ENCODE measurements around the gene MED22. TPM values are rescaled to one million over a fixed set of nuclear protein-coding genes. Genes with fewer than 3 reads are reported as not detected.

MED22 gene
- total RNA-seq, 1 donor from 2014 or later: 35.7 TPM

DNA sequence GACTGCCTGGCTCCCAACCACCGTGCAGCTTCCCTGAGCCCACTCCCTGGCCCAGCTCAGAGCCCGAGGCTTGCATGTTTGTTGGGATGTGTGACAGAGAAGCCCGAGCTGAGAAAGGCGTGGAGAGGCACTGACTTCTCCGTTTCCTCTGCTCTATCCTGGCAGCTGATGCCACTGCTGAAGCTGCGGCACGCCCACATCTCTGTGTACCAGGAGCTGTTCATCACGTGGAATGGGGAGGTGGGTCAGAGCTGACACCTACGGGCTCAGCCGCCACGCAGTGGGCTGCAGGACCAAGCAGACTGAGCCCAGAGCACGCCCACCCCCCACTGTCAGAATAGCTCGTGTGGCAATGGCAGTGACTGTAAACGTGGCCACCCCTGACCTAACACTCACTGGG is 37.5 kb upstream of the MED22 start:
- Mint-ChIP-seq H3K9me3 (ENCODE audit: unreplicated experiment) (peaks cover 2% of the 10 kb centered on the region), H3K4me1 (ENCODE audit: low read depth, unreplicated experiment) (no peaks in the 10 kb centered on the region)
- DNase-seq: no peak

DNA sequence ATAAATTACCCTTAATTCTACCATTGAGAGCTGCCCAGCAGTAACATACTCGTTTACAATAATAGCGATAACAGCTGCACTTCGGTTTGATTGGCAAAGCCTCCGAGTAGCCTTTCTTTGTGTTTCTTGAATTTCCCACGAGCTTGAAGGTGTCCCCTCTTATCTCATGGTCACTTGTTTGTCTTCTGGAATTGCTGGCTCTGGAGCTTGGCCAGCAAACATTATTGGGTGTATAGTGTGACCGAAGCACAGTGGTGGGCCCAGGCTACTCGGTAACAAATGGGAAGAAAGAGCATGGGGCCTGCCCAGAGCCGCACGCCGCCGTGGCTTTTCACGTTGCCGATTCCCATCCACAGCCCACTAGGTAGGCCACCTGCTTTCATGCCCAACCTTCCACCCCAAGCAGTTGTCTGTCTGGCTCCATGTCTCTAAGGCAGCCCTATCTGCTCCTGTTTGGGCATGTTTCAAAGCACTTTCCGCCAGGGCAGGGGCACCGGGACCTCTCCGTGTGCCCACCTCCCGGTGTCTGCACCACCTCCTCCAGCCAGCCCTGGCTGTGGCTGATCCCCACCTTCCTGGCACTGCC is 36.9 kb upstream of the MED22 start:
- Mint-ChIP-seq H3K27me3 (ENCODE audit: unreplicated experiment) (peaks cover 2% of the 10 kb centered on the region), H3K4me1 (ENCODE audit: low read depth, unreplicated experiment) (no peaks in the 10 kb centered on the region), H3K27ac (ENCODE audit: unreplicated experiment) (no peak overlapping the region), H3K4me3 (ENCODE audit: unreplicated experiment) (no peak overlapping the region), H3K9me3 (ENCODE audit: unreplicated experiment) (no peaks in the 10 kb centered on the region), H3K36me3 (ENCODE audit: unreplicated experiment) (no peaks in the 10 kb centered on the region)
- TF ChIP-seq, protein P1, sequence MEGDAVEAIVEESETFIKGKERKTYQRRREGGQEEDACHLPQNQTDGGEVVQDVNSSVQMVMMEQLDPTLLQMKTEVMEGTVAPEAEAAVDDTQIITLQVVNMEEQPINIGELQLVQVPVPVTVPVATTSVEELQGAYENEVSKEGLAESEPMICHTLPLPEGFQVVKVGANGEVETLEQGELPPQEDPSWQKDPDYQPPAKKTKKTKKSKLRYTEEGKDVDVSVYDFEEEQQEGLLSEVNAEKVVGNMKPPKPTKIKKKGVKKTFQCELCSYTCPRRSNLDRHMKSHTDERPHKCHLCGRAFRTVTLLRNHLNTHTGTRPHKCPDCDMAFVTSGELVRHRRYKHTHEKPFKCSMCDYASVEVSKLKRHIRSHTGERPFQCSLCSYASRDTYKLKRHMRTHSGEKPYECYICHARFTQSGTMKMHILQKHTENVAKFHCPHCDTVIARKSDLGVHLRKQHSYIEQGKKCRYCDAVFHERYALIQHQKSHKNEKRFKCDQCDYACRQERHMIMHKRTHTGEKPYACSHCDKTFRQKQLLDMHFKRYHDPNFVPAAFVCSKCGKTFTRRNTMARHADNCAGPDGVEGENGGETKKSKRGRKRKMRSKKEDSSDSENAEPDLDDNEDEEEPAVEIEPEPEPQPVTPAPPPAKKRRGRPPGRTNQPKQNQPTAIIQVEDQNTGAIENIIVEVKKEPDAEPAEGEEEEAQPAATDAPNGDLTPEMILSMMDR (IDR thresholded peaks at IDR 0.05; ENCODE audit: partially characterized antibody, unreplicated experiment): no peak
- DNase-seq: no peak

More for the DNA sequence above, 37.5 kb upstream of the MED22 start:
- H3K27me3 Mint-ChIP-seq (ENCODE audit: unreplicated experiment): peaks cover 2% of the 10 kb centered on the region
- TF ChIP-seq, protein P1 (IDR thresholded peaks at IDR 0.05; ENCODE audit: partially characterized antibody, unreplicated experiment): no peak
- no peak overlapping the region for H3K27ac Mint-ChIP-seq (ENCODE audit: unreplicated experiment)
- no peaks in the 10 kb centered on the region for H3K36me3 Mint-ChIP-seq (ENCODE audit: unreplicated experiment)
- no peak overlapping the region for H3K4me3 Mint-ChIP-seq (ENCODE audit: unreplicated experiment)

DNA sequence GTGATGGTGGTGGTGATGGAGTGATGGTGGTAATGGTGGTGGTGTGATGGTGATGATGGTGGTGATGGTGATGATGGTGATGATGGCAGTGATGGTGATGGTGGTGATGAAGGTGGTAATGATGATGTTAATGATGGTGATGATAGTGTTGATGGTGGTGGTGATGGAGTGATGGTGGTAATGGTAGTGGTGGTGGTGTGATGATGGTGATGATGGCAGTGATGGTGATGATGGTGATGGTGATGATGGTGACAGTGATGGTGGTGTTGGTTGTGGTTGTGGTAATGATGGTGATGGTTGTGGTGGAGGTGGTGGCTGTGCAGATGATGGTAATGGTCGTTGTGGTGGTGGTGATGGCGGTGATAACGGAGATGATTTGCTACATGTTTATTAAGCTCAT is 35.5 kb upstream of the MED22 start:
- no peaks in the 10 kb centered on the region for H3K36me3 Mint-ChIP-seq (ENCODE audit: unreplicated experiment)
- TF ChIP-seq, protein P1 (IDR thresholded peaks at IDR 0.05; ENCODE audit: partially characterized antibody, unreplicated experiment): no peak

DNA sequence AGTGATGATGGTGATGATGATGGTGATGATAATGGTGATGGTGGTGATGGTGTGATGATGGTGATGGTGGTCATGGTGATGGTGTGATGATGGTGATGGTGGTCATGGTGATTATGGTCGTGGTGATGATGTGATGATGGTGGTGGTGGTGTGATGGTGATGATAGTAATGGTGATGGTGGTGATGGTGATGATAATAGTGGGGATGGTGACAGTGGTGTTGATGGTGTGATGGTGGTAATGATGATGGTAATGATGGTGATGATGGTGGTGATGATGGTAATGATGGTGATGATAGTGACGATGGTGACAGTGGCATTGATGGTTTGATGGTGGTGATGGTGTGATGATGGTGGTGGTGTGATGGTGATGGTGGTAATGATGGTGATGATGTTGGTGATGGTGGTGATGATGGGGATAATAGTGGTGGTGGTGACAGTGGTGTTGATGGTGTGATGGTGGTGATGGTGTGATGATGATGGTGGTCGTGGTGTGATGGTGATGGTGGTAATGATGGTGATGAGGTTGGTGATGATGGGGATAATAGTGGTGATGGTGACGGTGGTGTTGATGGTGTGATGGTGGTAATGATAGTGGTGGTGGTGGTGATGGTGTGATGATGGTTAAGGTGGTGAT is 34.7 kb upstream of the MED22 start:
- Mint-ChIP-seq H3K9me3 (ENCODE audit: unreplicated experiment) (no peaks in the 10 kb centered on the region), H3K27me3 (ENCODE audit: unreplicated experiment) (peaks cover 4% of the 10 kb centered on the region), H3K36me3 (ENCODE audit: unreplicated experiment) (no peaks in the 10 kb centered on the region), H3K27ac (ENCODE audit: unreplicated experiment) (no peak overlapping the region), H3K4me1 (ENCODE audit: low read depth, unreplicated experiment) (no peaks in the 10 kb centered on the region), H3K4me3 (ENCODE audit: unreplicated experiment) (no peak overlapping the region)
- TF ChIP-seq, protein P1 (IDR thresholded peaks at IDR 0.05; ENCODE audit: partially characterized antibody, unreplicated experiment): no peak
- no peak for DNase-seq

More for the DNA sequence above, 35.5 kb upstream of the MED22 start:
- no peak overlapping the region for H3K27ac Mint-ChIP-seq (ENCODE audit: unreplicated experiment)
- H3K4me1 Mint-ChIP-seq (ENCODE audit: low read depth, unreplicated experiment): no peaks in the 10 kb centered on the region
- no peak for DNase-seq
- H3K4me3 Mint-ChIP-seq (ENCODE audit: unreplicated experiment): no peak overlapping the region
- peaks cover 2% of the 10 kb centered on the region for H3K27me3 Mint-ChIP-seq (ENCODE audit: unreplicated experiment)
- no peaks in the 10 kb centered on the region for H3K9me3 Mint-ChIP-seq (ENCODE audit: unreplicated experiment)

DNA sequence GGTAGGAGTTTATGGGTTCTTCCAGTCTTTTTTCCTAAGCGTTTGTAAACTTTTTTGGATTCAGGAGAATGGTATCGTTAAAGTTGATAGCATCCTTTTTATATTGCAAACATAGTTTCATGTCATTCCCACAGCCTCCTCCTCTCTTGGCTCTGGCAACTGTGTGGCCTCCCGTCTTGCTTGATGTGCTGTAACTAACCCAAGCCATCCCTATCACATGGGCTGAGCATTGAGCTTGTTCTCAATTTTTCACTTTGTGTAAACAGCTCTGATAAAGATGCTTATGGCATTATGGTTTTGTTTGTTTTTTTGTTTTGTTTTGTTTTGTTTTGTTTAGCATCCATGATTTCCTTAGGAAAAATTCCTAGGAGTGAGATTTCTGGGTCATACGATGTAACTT is 32.8 kb upstream of the MED22 start:
- Mint-ChIP-seq H3K4me1 (ENCODE audit: low read depth, unreplicated experiment) (no peaks in the 10 kb centered on the region), H3K27me3 (ENCODE audit: unreplicated experiment) (peaks cover 3% of the 10 kb centered on the region), H3K9me3 (ENCODE audit: unreplicated experiment) (no peaks in the 10 kb centered on the region), H3K4me3 (ENCODE audit: unreplicated experiment) (no peak overlapping the region), H3K27ac (ENCODE audit: unreplicated experiment) (no peak overlapping the region), H3K36me3 (ENCODE audit: unreplicated experiment) (no peaks in the 10 kb centered on the region)
- DNase-seq: no peak
- TF ChIP-seq, protein P1 (IDR thresholded peaks at IDR 0.05; ENCODE audit: partially characterized antibody, unreplicated experiment): no peak
